Midbrain (tissue), 1 donor: ENCODE measurements around the gene FOXO6.
A peak's percentile ranks its signal among the peaks of the same experiment; 100 is the strongest.

ENCODE experiments used
- DNase-seq: peaks from one replicate; lab custom pipeline; 2025; lab: John Stamatoyannopoulos, UW

FOXO6 gene

GRCh38 chr1:41404308-41404761, 43.1 kb downstream of the FOXO6 start:
- DNase-seq = no peak

GRCh38 chr1:41407664-41408252, 46.5 kb downstream of the FOXO6 start:
- DNase-seq = no peak

- no peak for DNase-seq
Measured at GRCh38 chr1:41408691-41409090, 47.5 kb downstream of the FOXO6 start.

GRCh38 chr1:41409825-41410224, 48.6 kb downstream of the FOXO6 start:
- DNase-seq = no peak

- DNase-seq = no peak
Measured at GRCh38 chr1:41410462-41410861, 49.2 kb downstream of the FOXO6 start.

GRCh38 chr1:41411229-41411628, 50.0 kb downstream of the FOXO6 start:
- no peak for DNase-seq

GRCh38 chr1:41412748-41413147, 51.5 kb downstream of the FOXO6 start:
- no peak for DNase-seq

- no peak for DNase-seq
Measured at GRCh38 chr1:41413748-41414281, 52.6 kb downstream of the FOXO6 start.

- DNase-seq = peak; percentile 3
Measured at GRCh38 chr1:41414296-41414695, 53.1 kb downstream of the FOXO6 start.

GRCh38 chr1:41414716-41415306, 53.6 kb downstream of the FOXO6 start:
- no peak for DNase-seq

GRCh38 chr1:41416081-41416480, 54.8 kb downstream of the FOXO6 start:
- DNase-seq = no peak

- DNase-seq = peak; percentile 57
Measured at GRCh38 chr1:41416552-41417334, 55.5 kb downstream of the FOXO6 start.

- DNase-seq = no peak
Measured at GRCh38 chr1:41417335-41417682, 56.1 kb downstream of the FOXO6 start.

GRCh38 chr1:41417746-41418145, 56.5 kb downstream of the FOXO6 start:
- no peak for DNase-seq

GRCh38 chr1:41418857-41419583, 57.8 kb downstream of the FOXO6 start:
- DNase-seq = no peak

- DNase-seq = no peak
Measured at GRCh38 chr1:41419584-41420295, 58.5 kb downstream of the FOXO6 start.

- DNase-seq = no peak
Measured at GRCh38 chr1:41420351-41420750, 59.1 kb downstream of the FOXO6 start.

GRCh38 chr1:41420860-41421259, 59.6 kb downstream of the FOXO6 start:
- DNase-seq = no peak

GRCh38 chr1:41422306-41422705, 61.1 kb downstream of the FOXO6 start:
- DNase-seq = no peak

GRCh38 chr1:41423511-41424191, 62.4 kb downstream of the FOXO6 start:
- no peak for DNase-seq

- DNase-seq = no peak
Measured at GRCh38 chr1:41424581-41425118, 63.4 kb downstream of the FOXO6 start.
